Measurements from ENCODE around the gene UBIAD1. TPM values are rescaled to one million over a fixed set of nuclear protein-coding genes. Genes with fewer than 3 reads are reported as not detected.

Gene UBIAD1
- total RNA-seq, 1 donor from 2014 or later, result 14.6 TPM

GRCh38 chr1:11272544-11272831, 510 bp upstream of the UBIAD1 start:
- Mint-ChIP-seq H3K4me1 (peaks cover 17% of the 10 kb centered on the region), H3K9me3 (no peaks in the 10 kb centered on the region), H3K36me3 (peaks cover 3% of the 10 kb centered on the region), H3K27ac (no peak overlapping the region), H3K27me3 (ENCODE audit: low read depth) (no peaks in the 10 kb centered on the region), H3K4me3 (peak overlapping the region; percentile 53)
- no peak for DNase-seq (ENCODE audit: low spot score in 2 of 2, unreplicated experiment in 2 of 2)
- TF ChIP-seq CTCF (IDR thresholded peaks at IDR 0.05; ENCODE audit: unreplicated experiment), result no peak

GRCh38 chr1:11273595-11274234, 717 bp downstream of the UBIAD1 start:
- peak overlapping the region; percentile 91 for H3K4me3 Mint-ChIP-seq
- peak overlapping the region; percentile 91 for H3K27ac Mint-ChIP-seq
- peaks cover 17% of the 10 kb centered on the region for H3K4me1 Mint-ChIP-seq
- H3K36me3 Mint-ChIP-seq, result peaks cover 6% of the 10 kb centered on the region
- H3K27me3 Mint-ChIP-seq (ENCODE audit: low read depth), result no peaks in the 10 kb centered on the region
- DNase-seq (ENCODE audit: low spot score in 2 of 2, unreplicated experiment in 2 of 2), result no peak
- no peaks in the 10 kb centered on the region for H3K9me3 Mint-ChIP-seq
- no peak for TF ChIP-seq CTCF (IDR thresholded peaks at IDR 0.05; ENCODE audit: unreplicated experiment)

- Mint-ChIP-seq H3K27me3 (ENCODE audit: low read depth) (no peaks in the 10 kb centered on the region), H3K4me1 (peaks cover 20% of the 10 kb centered on the region), H3K27ac (no peak overlapping the region), H3K9me3 (no peaks in the 10 kb centered on the region), H3K36me3 (peaks cover 15% of the 10 kb centered on the region), H3K4me3 (no peak overlapping the region)
- no peak for TF ChIP-seq CTCF (IDR thresholded peaks at IDR 0.05; ENCODE audit: unreplicated experiment)
- DNase-seq (ENCODE audit: low spot score in 2 of 2, unreplicated experiment in 2 of 2), result no peak
Measured at GRCh38 chr1:11279152-11279551, 6.2 kb downstream of the UBIAD1 start.

GRCh38 chr1:11279630-11280029, 6.6 kb downstream of the UBIAD1 start:
- no peak for DNase-seq (ENCODE audit: low spot score in 2 of 2, unreplicated experiment in 2 of 2)
- Mint-ChIP-seq H3K27ac (no peak overlapping the region), H3K27me3 (ENCODE audit: low read depth) (no peaks in the 10 kb centered on the region), H3K4me1 (peaks cover 20% of the 10 kb centered on the region), H3K9me3 (no peaks in the 10 kb centered on the region), H3K4me3 (no peak overlapping the region), H3K36me3 (peaks cover 15% of the 10 kb centered on the region)
- no peak for TF ChIP-seq CTCF (IDR thresholded peaks at IDR 0.05; ENCODE audit: unreplicated experiment)

GRCh38 chr1:11280719-11281376, 7.8 kb downstream of the UBIAD1 start:
- H3K27ac Mint-ChIP-seq, result no peak overlapping the region
- no peaks in the 10 kb centered on the region for H3K9me3 Mint-ChIP-seq
- peaks cover 10% of the 10 kb centered on the region for H3K4me1 Mint-ChIP-seq
- no peaks in the 10 kb centered on the region for H3K27me3 Mint-ChIP-seq (ENCODE audit: low read depth)
- no peak for DNase-seq (ENCODE audit: low spot score in 2 of 2, unreplicated experiment in 2 of 2)
- TF ChIP-seq CTCF (IDR thresholded peaks at IDR 0.05; ENCODE audit: unreplicated experiment), result no peak
- H3K36me3 Mint-ChIP-seq, result peaks cover 16% of the 10 kb centered on the region
- no peak overlapping the region for H3K4me3 Mint-ChIP-seq

All from mesothelial cell of epicardium (in vitro differentiated cells).